A204.1 (cell line): ENCODE data around the gene TRERF1.
"Not testable (repeated sequence)": the region's sequence is repeated elsewhere in the genome, so short reads cannot be mapped to it uniquely, and the experiment has no call there.

Experiments used
- FAIRE-seq: peaks from 2 replicates; lab custom pipeline; 2012; peaks lifted over from hg19 to GRCh38; lab: Jason Lieb, UNC

TRERF1 gene

DNA sequence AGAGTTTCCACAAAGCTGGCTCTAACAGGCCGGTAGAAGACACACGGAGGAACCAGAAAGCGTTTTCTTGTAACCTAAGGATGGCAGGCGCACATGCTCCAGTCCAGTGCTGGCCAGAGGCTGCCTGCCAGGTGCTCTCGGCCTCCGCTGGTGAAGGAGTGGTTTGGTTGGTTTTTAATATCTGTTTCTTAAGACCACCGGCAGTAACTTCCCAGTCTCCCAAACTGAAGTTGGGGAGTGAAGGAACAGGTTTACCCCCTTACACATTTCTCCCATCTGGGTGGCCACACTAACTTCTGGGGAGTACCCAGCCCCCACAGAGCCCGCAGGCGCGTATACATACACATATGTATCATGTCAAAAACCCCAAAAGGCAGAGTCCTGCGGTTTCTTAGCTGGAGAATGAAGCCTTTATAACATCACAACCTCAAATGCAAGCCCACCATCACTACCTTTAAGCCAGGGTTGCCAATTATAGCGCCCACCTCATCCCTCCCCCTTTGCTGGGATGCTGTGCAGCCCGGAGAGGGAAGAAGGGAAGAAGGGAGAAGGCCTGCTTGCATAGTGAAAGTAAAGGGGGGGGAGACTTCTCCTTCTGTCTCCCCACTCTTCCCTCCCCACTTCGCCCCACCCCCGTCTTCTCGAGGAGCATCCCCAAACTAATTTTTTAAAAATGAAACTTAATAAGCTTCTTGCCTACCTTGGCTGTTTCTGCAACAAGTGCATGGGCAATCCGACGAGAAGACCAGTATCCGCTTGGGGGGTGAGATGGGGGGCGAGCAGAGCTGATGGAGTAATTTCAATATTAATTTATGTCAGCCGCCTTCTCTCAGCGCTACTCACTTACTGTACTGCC is 1.0 kb downstream of the TRERF1 start:
- FAIRE-seq, result no peak

DNA sequence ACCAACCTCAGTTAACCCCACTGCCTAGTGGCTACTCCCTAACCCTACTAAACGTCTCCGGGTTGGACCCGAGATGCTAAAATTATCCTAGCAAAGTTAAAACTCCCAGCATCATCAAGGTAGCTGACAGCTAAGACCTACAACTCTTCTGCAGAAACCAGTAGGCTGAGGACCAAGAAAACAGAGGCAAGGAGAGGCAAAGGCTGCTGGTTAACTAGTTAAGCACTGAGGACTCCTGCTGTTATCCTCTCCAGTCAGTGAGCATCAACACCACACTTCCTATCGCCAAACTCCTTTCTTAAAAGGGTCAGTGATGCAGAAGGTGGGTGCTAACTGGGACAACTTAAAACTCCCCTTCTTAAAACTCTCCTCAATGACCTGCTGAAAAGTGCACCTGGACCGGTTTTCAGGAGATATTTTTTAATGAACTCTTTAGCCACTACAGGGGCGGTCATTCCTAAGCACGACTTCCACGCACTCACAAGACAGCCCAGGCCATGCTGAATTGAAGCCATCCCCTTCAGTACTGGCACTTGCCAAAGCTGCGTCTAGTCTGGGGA is 1.7 kb downstream of the TRERF1 start:
- FAIRE-seq, result no peak

GRCh38 chr6:42448927-42449659 is 2.6 kb downstream of the TRERF1 start:
- no peak for FAIRE-seq

DNA sequence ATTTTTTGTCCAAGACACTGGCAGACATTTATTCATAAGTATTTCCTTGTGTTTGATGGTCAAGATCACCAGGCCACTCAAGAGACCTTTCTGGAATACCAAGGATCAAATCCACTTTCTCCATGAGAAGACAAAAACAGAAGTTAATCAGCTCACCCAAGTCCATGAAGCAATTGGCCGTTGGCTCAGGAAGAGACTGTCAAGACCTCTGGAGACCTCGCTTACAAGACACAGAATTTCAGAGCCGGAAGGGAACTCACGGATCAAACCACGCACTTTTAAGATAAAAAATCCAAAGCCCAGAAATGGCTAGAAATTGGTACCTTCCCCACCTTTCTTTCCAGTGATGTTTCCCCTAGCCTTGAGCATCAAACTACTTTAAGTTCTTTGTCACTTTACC is 3.3 kb downstream of the TRERF1 start:
- FAIRE-seq, result no peak

DNA sequence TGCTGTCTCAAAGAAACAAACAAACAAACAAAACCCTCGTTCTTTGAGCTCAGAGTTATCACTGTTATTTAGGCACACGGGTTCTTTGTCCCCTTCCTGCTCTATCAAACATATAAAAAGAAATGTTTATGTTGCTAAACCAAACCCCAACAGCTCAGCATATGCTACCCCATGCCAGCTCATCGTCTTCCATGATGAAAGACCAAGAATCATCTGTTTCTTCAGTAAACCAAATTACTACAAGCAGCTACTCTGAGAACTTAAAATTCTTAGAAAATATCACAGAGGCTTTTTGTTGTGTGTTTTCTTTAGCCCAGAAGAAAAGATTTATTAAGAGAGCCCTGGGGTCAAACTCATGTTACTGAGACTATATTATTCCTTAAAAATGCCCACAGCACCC is 4.7 kb downstream of the TRERF1 start:
- no peak for FAIRE-seq

- FAIRE-seq, result no peak
These were observed 5.4 kb downstream of the TRERF1 start for GRCh38 chr6:42446370-42446769.

DNA sequence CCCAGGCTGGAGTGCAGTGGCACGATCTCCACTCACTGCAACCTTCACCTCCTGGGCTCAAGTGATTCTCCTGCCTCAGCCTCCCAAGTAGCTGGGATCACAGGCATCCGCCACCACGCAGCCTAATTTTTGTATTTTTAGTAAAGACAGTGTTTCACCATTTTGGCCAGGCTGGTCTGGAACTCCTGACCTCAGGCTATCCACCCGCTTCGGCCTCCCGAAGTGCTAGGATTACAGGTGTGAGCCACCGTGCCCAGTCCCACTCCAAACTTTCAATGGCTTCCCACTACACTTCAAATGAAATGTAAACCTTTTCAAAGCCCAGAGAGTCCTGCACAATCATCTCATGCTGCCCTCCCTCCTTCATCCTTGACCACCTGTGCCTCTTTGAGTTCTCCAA is 5.8 kb downstream of the TRERF1 start:
- not testable (repeated sequence) for FAIRE-seq

- FAIRE-seq, result no peak
These were observed 8.2 kb downstream of the TRERF1 start for GRCh38 chr6:42443312-42444060.

DNA sequence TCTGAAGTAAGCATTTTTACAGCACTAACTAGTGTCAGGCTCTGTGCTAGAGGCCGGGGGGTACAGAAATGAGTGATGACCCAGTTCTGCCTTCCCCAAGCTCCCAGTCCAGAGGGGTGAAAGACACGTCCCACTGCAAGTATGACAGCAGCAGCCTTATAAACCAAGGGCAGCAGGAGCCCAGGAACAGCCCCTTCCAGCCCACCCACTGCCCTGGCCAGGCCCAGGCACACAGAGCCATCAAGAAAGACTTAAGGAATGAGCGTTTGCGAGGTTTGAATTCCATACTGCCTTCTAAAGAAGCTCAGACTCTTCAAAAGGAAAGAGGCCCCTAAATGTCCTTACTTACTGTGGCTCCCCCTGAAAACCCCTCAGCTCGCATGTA is 10.0 kb downstream of the TRERF1 start:
- FAIRE-seq, result no peak

DNA sequence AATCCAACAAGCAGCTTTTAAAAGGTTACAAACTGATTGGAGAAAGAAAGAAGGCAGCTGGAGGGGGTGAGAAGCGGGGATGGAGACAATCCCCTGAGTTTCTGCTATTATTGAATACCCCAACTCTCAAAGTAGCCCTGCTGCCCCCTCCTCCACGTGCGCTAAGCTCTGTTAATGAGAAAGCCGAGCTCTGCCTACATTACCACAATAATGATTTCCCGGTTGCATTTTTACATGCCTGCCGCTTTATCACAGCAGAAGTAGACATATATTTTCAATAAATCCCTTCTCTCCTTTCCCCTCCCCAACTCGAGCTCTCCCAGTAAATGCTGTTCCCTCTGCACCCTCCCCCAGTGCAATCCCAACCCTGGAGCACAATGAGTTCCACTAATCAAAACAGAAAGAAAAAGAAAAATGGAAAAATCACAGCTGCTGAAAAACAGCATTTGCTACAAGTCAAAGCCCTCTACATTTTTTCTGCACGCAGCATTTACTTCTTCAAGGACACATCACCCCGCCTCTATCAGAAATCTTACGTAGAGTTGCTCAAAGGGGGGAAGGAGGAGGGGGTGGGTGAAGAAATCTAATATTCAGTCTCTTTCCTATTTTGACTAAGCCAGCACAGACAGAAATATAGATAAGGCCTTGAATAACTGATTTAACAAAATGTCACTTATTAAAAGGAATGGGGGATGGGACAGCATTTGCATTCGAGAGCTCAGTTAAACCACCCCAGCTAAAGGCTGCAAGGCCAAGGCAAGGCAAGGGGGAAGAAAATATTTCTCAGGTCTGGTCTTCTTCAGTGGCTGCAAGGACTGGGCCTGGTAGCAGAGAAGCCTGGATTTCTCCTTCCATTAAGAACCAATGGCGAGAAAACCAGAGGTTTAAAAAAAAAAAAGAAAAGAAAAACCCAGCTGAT is 10.7 kb downstream of the TRERF1 start:
- FAIRE-seq, result no peak

GRCh38 chr6:42440027-42440426 is 11.7 kb downstream of the TRERF1 start:
- no peak for FAIRE-seq

DNA sequence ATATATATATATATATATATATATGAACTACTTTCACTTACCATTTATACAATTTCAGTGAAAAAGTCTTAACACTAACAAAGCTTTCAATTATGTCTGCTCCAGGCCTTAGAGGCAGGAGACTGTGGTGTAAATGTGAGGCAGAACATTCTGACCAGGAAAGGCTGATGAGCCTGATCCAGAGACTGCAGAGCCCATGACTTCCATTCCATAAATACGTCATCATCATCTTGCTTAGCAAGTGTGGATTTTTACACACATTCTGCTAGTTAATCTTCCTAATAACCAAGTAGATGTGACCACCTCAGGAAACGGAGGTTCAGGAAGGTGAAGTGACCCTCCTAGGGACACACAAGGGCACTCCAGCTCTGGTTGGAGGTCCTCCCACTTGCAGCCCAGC is 14.9 kb downstream of the TRERF1 start:
- no peak for FAIRE-seq

DNA sequence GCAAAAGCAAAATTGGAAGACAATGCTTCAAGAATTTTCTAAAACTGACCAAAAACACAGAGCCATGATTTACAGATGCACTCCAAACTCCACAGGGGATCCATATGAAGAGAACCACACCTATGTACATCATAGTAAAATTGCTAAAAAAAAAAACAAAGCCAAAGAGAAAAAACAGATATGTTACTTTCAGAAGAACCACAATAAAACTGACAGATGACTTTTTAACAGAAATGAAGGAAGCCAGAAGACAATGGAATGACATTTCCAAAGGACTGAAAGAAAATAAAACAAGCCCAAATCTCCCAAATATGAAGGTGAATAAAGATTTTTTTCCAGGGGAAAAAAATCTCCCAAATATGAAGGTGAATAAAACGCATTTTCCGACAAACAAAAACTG is 17.5 kb downstream of the TRERF1 start:
- no peak for FAIRE-seq

- no peak for FAIRE-seq
These were observed 18.3 kb downstream of the TRERF1 start for GRCh38 chr6:42433409-42433808.

GRCh38 chr6:42431877-42432276 is 19.8 kb downstream of the TRERF1 start:
- FAIRE-seq, result no peak

GRCh38 chr6:42431356-42431755 is 20.4 kb downstream of the TRERF1 start:
- no peak for FAIRE-seq

- FAIRE-seq, result no peak
These were observed 21.9 kb downstream of the TRERF1 start for GRCh38 chr6:42429836-42430235.

- FAIRE-seq, result no peak
These were observed 22.6 kb downstream of the TRERF1 start for GRCh38 chr6:42429042-42429585.

- no peak for FAIRE-seq
These were observed 23.2 kb downstream of the TRERF1 start for GRCh38 chr6:42428326-42429041.

DNA sequence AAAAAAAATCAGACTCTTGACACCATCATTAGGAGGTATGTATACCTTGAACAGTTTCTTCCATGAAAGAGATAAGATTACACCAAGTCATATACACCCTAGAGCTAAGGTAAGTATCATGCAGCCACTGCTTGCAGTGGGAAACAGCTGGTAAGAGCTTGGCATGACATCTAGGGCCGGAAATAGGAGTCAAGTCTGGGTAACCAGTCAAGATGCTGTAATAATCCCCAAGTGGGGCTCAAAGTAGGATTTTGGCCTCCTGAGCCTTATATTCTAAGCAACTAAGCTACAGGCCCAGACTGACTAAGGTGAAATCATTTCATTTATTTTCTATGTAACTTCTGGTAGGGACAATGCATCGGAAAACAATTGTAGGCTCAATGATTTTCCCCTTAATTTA is 23.9 kb downstream of the TRERF1 start:
- no peak for FAIRE-seq

DNA sequence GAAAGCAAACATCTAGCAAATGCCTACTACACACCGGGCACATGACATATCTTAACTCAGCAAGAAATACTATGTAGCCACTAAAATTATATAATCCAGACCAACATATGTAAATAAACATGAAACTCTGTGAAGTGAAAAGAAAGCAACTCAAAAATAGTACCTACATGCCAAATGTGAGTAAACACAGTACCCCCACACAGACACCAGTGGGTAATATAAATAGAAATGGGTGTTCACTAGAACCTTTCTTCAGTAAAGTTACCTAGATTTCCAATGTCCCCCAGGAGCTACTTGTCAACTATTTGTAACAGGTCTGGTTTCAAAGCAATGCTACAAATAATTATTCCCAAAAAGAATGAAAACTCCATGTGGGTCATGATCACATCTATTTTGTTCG is 25.5 kb downstream of the TRERF1 start:
- FAIRE-seq, result no peak
